NCI-H524 (cell line): ENCODE data around the gene CAPN14.

Source experiments
- DNase-seq, 2 experiments: peaks; one replicate each; lab custom pipeline; 2025; lab: John Stamatoyannopoulos, UW

The CAPN14 gene

DNA sequence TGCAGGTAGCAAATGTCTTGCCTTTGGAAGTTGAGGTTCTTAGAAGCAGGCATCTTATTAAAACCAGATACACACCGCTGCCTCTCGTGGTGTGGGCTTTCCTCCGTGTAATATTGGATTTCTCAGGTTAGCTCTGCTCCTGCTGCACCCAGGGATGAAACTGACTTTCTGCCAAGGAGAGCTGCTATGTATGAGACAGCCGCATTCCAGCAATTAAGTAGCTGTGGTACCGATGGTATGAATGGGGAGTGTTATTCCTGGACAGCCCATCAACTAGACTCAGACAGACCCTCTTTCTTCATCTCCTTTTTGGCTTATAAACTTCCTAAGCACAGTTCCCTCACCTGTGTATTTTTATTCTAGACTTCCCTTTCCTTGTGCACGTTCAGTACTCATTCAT is 9.8 kb upstream of the CAPN14 start:
- no peak for DNase-seq

- DNase-seq, result no peak
These were observed 9.0 kb upstream of the CAPN14 start for GRCh38 chr2:31226266-31226665.

DNA sequence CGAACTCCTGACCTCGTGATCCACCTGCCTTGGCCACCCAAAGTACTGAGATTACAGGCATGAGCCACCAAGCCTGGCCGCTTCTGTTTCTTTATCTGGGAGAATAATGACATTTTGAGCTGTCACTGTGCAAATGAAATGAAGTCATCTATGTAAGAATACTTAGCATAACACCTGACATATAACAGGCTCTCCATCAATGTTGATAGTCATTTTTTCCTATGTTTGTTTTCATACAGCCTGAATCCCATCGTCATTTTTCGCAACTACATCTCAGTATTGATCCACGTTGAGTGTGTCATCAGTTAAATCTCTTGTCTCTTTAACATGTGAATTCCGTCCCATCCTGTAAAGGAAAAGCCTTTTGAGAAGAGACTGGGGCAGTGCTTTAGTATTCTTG is 6.4 kb upstream of the CAPN14 start:
- no peak for DNase-seq

GRCh38 chr2:31223026-31223425 is 5.7 kb upstream of the CAPN14 start:
- no peak for DNase-seq

DNA sequence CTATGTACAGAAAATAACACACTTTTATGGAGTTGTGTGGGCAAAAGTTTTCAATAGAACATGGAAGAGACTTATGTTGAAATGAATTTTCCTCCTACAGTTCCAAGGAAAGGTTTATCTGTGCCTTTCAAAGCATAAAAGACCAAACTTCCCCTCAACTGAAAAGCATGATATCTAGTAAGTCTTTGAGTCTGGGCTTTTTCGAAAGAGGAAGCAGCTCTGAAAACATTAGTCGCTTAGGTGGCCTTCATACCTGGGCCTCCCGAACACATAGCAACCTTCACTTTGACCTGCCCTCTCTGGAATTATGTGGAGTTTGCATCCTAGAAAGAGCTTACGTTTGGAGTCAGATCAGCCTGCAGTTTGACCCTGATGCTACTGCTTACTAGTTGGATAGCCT is 4.8 kb upstream of the CAPN14 start:
- no peak for DNase-seq

- DNase-seq, result no peak
These were observed 4.2 kb upstream of the CAPN14 start for GRCh38 chr2:31221544-31221943.

- no peak for DNase-seq
These were observed 2.0 kb upstream of the CAPN14 start for GRCh38 chr2:31219131-31219969.

DNA sequence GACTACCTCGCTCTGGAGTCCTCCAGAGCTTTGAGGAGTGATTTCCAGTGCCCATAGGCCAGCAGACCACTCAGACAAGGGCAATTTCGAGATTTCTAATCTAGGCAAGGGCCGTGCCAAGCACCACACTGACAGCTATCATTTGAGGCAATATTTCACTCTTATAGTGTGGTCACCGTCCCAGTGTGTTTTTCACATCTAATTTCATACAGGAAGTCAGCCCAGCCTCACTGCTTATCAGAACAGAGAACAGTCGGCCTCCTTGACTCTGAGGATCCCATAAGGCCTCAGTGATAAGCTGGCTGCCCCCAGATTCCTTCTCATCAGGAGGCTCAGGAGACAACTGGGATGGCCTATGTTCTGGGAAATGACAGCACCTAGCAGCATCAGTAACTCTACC is 581 bp downstream of the CAPN14 start:
- no peak for DNase-seq

- no peak for DNase-seq
These were observed 2.8 kb downstream of the CAPN14 start for GRCh38 chr2:31214444-31214915.

- no peak for DNase-seq
These were observed 3.5 kb downstream of the CAPN14 start for GRCh38 chr2:31213601-31214443.

- DNase-seq, result no peak
These were observed 4.4 kb downstream of the CAPN14 start for GRCh38 chr2:31212659-31213600.

GRCh38 chr2:31208240-31208639 is 9.1 kb downstream of the CAPN14 start:
- no peak for DNase-seq

DNA sequence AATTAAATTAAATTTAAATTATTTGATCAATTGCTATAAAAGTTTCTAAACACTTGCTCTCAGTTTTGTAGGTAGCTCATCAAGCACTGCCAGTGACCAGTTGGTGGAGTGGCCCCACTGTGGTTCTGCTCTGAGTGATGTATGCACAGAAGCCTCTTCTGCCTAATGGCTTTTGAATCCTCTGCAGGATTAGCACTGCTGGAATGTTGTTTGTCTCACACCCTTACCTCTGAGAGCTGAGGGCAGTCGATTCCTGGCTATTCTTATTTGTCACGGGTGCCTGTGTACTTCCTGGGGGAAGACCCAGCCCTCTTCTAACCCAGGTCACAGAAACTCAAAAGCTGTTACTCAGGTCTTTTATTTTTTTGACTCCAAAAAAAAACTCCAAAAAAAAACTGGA is 9.5 kb downstream of the CAPN14 start:
- no peak for DNase-seq

DNA sequence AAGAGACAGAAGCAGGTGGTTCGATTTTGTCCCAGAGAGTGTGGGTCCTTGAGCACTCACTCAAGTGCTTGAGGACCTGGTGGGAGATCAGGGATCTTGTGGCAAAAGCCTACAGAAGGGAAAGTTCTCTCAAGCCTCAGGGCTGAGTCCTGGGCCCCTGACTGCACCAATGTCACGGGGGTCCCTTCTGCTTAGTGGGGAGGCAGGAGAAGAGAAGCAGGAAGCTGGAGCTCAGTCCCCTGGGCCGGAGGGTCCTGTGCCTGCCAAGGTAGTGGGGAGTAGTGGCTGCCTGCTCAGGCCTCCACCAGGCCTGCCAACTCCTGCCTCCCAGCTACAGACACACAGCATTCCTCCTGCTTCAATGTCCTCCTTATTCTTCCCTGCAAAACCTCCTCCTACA is 11.7 kb downstream of the CAPN14 start:
- peak; percentile 51 to 80 for DNase-seq

GRCh38 chr2:31205186-31205585 is 12.1 kb downstream of the CAPN14 start:
- peak; percentile 51 to 80 for DNase-seq

GRCh38 chr2:31204783-31205182 is 12.5 kb downstream of the CAPN14 start:
- DNase-seq, result peak; percentile 39 to 85

DNA sequence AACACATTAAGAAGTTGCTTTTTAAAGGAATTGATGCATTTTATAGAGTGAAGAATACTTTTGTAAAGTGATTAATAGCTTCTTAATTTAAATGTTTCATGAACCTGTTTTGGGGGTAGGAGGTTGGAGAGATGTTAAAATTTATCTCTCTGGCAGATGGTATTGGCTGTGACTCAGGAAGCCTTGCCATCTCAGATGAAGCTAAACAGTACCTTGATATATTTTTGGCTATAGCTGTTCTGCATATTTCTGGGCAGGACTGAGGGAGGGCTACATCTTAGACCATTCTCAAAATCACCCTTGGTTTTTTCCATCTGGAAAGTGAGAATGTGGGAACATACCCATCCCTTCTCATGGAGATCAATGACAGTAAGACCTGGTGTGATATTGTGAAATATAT is 13.4 kb downstream of the CAPN14 start:
- no peak for DNase-seq

- no peak for DNase-seq
These were observed 14.5 kb downstream of the CAPN14 start for GRCh38 chr2:31202833-31203232.

GRCh38 chr2:31202041-31202440 is 15.3 kb downstream of the CAPN14 start:
- no peak for DNase-seq

GRCh38 chr2:31200972-31201371 is 16.3 kb downstream of the CAPN14 start:
- DNase-seq, result no peak

GRCh38 chr2:31199206-31199605 is 18.1 kb downstream of the CAPN14 start:
- DNase-seq, result no peak

DNA sequence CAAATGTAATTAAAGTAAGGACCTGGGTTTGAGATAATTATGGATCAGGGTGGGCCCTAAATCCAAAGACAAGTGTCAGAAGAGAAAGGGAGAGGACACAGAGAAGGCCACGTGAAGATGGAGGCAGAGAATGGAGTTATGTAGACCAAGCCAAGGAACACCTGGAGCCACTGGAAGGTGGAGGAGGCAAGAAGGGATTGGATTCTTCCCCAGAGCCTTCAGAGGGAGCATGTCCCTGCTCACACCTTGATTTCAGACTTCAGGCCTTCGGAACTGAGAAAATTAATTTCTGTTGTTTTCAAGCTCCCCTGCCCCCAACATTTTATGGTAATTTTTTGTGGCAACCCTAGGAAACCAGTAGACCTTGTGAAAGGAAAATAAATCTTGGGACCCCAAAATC is 19.6 kb downstream of the CAPN14 start:
- DNase-seq, result no peak
